Stimulated activated memory B cell treated with anti-CD40 and anti-IgM and Interleukin-4, amounts not matched to agents 10 μg/mL and 1 μg/mL and 100 μg/mL, for 72 hours (primary cell): Measurements from ENCODE around the gene MRPL14.
A peak's percentile ranks its signal among the peaks of the same experiment; 100 is the strongest.
"Not testable (repeated sequence)": the region's sequence is repeated elsewhere in the genome, so short reads cannot be mapped to it uniquely, and the experiment has no call there.

Source experiments
- ATAC-seq: fragments of 150-1000 bp; cut with Tn5 transposase; 2 replicates; pipeline ENCODE4 v1.10.0; 2021
- H3K27ac Mint-ChIP-seq: one replicate; pipeline ENCODE4 v1.8.0; 2022; ENCODE audit warnings: mild to moderate bottlenecking, mixed read lengths
- H3K27me3 Mint-ChIP-seq: one replicate; pipeline ENCODE4 v1.8.0; 2022; ENCODE audit warnings: mixed read lengths
- H3K36me3 Mint-ChIP-seq: one replicate; pipeline ENCODE4 v1.8.0; 2022; ENCODE audit warnings: mixed read lengths
- H3K4me1 Mint-ChIP-seq: one replicate; pipeline ENCODE4 v1.8.0; 2022; ENCODE audit warnings: mixed read lengths
- H3K4me3 Mint-ChIP-seq: one replicate; pipeline ENCODE4 v1.8.0; 2022; ENCODE audit warnings: mild to moderate bottlenecking, moderate library complexity, mixed read lengths
- H3K9me3 Mint-ChIP-seq: one replicate; pipeline ENCODE4 v1.8.0; 2022; ENCODE audit warnings: mixed read lengths

Gene MRPL14

GRCh38 chr6:44156494-44157151, 29.4 kb upstream of the MRPL14 start:
- Mint-ChIP-seq H3K4me1 (peaks cover 13% of the 10 kb centered on the region), H3K4me3 (no peak overlapping the region), H3K9me3 (no peaks in the 10 kb centered on the region), H3K36me3 (no peaks in the 10 kb centered on the region), H3K27me3 (no peaks in the 10 kb centered on the region), H3K27ac (no peak overlapping the region)
- ATAC-seq: no peak

- Mint-ChIP-seq H3K4me1 (peaks cover 25% of the 10 kb centered on the region), H3K27me3 (no peaks in the 10 kb centered on the region), H3K36me3 (peaks cover 12% of the 10 kb centered on the region), H3K4me3 (no peak overlapping the region), H3K27ac (no peak overlapping the region), H3K9me3 (no peaks in the 10 kb centered on the region)
- ATAC-seq: no peak
These were observed 26.8 kb upstream of the MRPL14 start for GRCh38 chr6:44154067-44154466.

GRCh38 chr6:44152533-44152932, 25.3 kb upstream of the MRPL14 start:
- Mint-ChIP-seq H3K36me3 (peaks cover 20% of the 10 kb centered on the region), H3K9me3 (no peaks in the 10 kb centered on the region), H3K4me1 (peaks cover 25% of the 10 kb centered on the region), H3K27me3 (no peaks in the 10 kb centered on the region), H3K27ac (no peak overlapping the region), H3K4me3 (no peak overlapping the region)
- ATAC-seq: no peak

GRCh38 chr6:44152109-44152461, 24.8 kb upstream of the MRPL14 start:
- H3K4me1 Mint-ChIP-seq: peaks cover 25% of the 10 kb centered on the region
- peaks cover 20% of the 10 kb centered on the region for H3K36me3 Mint-ChIP-seq
- no peak overlapping the region for H3K27ac Mint-ChIP-seq
- no peaks in the 10 kb centered on the region for H3K9me3 Mint-ChIP-seq
- H3K27me3 Mint-ChIP-seq: no peaks in the 10 kb centered on the region
- ATAC-seq: no peak
- no peak overlapping the region for H3K4me3 Mint-ChIP-seq

GRCh38 chr6:44151348-44152108, 24.3 kb upstream of the MRPL14 start:
- peak overlapping the region; percentile 69 for H3K27ac Mint-ChIP-seq
- ATAC-seq: peak; percentile 75
- no peak overlapping the region for H3K4me3 Mint-ChIP-seq
- H3K4me1 Mint-ChIP-seq: peaks cover 25% of the 10 kb centered on the region
- no peaks in the 10 kb centered on the region for H3K27me3 Mint-ChIP-seq
- H3K9me3 Mint-ChIP-seq: no peaks in the 10 kb centered on the region
- peaks cover 25% of the 10 kb centered on the region for H3K36me3 Mint-ChIP-seq

GRCh38 chr6:44150317-44150917, 23.2 kb upstream of the MRPL14 start:
- H3K4me1 Mint-ChIP-seq: peaks cover 25% of the 10 kb centered on the region
- H3K4me3 Mint-ChIP-seq: peak overlapping the region; percentile 0
- ATAC-seq: peak; percentile 44
- H3K27ac Mint-ChIP-seq: peak overlapping the region; percentile 69
- peaks cover 34% of the 10 kb centered on the region for H3K36me3 Mint-ChIP-seq
- no peaks in the 10 kb centered on the region for H3K9me3 Mint-ChIP-seq
- H3K27me3 Mint-ChIP-seq: no peaks in the 10 kb centered on the region

GRCh38 chr6:44149369-44150012, 22.2 kb upstream of the MRPL14 start:
- no peak overlapping the region for H3K27ac Mint-ChIP-seq
- no peaks in the 10 kb centered on the region for H3K27me3 Mint-ChIP-seq
- no peak for ATAC-seq
- peaks cover 34% of the 10 kb centered on the region for H3K36me3 Mint-ChIP-seq
- no peak overlapping the region for H3K4me3 Mint-ChIP-seq
- peaks cover 25% of the 10 kb centered on the region for H3K4me1 Mint-ChIP-seq
- no peaks in the 10 kb centered on the region for H3K9me3 Mint-ChIP-seq

GRCh38 chr6:44148306-44148705, 21.1 kb upstream of the MRPL14 start:
- Mint-ChIP-seq H3K4me3 (no peak overlapping the region), H3K27ac (no peak overlapping the region), H3K9me3 (no peaks in the 10 kb centered on the region), H3K4me1 (peaks cover 25% of the 10 kb centered on the region), H3K36me3 (peaks cover 43% of the 10 kb centered on the region), H3K27me3 (no peaks in the 10 kb centered on the region)
- ATAC-seq: no peak

- Mint-ChIP-seq H3K27me3 (no peaks in the 10 kb centered on the region), H3K36me3 (peaks cover 50% of the 10 kb centered on the region), H3K9me3 (no peaks in the 10 kb centered on the region), H3K27ac (no peak overlapping the region), H3K4me3 (no peak overlapping the region), H3K4me1 (peaks cover 25% of the 10 kb centered on the region)
- ATAC-seq: no peak
These were observed 20.0 kb upstream of the MRPL14 start for GRCh38 chr6:44147256-44147655.

GRCh38 chr6:44146685-44147084, 19.4 kb upstream of the MRPL14 start:
- Mint-ChIP-seq H3K27ac (no peak overlapping the region), H3K4me3 (no peak overlapping the region), H3K27me3 (no peaks in the 10 kb centered on the region), H3K36me3 (peaks cover 50% of the 10 kb centered on the region), H3K9me3 (no peaks in the 10 kb centered on the region), H3K4me1 (peaks cover 19% of the 10 kb centered on the region)
- ATAC-seq: no peak

- peaks cover 59% of the 10 kb centered on the region for H3K36me3 Mint-ChIP-seq
- peaks cover 11% of the 10 kb centered on the region for H3K4me1 Mint-ChIP-seq
- H3K27ac Mint-ChIP-seq: no peak overlapping the region
- H3K27me3 Mint-ChIP-seq: no peaks in the 10 kb centered on the region
- no peak overlapping the region for H3K4me3 Mint-ChIP-seq
- no peak for ATAC-seq
- H3K9me3 Mint-ChIP-seq: no peaks in the 10 kb centered on the region
These were observed 18.6 kb upstream of the MRPL14 start for GRCh38 chr6:44145839-44146238.

- H3K9me3 Mint-ChIP-seq, H3K27ac Mint-ChIP-seq, H3K4me1 Mint-ChIP-seq, H3K4me3 Mint-ChIP-seq, ATAC-seq, H3K27me3 Mint-ChIP-seq: not testable (repeated sequence)
- H3K36me3 Mint-ChIP-seq: peaks cover 64% of the 10 kb centered on the region
These were observed 17.3 kb upstream of the MRPL14 start for GRCh38 chr6:44144536-44144935.

- Mint-ChIP-seq H3K36me3 (peaks cover 64% of the 10 kb centered on the region), H3K4me3 (no peak overlapping the region)
- ATAC-seq: no peak
These were observed 16.5 kb upstream of the MRPL14 start for GRCh38 chr6:44143731-44144130.

GRCh38 chr6:44142835-44143234, 15.6 kb upstream of the MRPL14 start:
- Mint-ChIP-seq H3K4me3 (no peak overlapping the region), H3K36me3 (peaks cover 61% of the 10 kb centered on the region), H3K9me3 (no peaks in the 10 kb centered on the region), H3K27ac (no peak overlapping the region), H3K27me3 (no peaks in the 10 kb centered on the region), H3K4me1 (no peaks in the 10 kb centered on the region)
- ATAC-seq: no peak

More at GRCh38 chr6:44143731-44144130, 16.5 kb upstream of the MRPL14 start:
- H3K27me3 Mint-ChIP-seq: no peaks in the 10 kb centered on the region
- no peak overlapping the region for H3K27ac Mint-ChIP-seq
- H3K4me1 Mint-ChIP-seq: no peaks in the 10 kb centered on the region
- no peaks in the 10 kb centered on the region for H3K9me3 Mint-ChIP-seq

- H3K27ac Mint-ChIP-seq: no peak overlapping the region
- ATAC-seq: no peak
- peaks cover 72% of the 10 kb centered on the region for H3K36me3 Mint-ChIP-seq
- no peak overlapping the region for H3K4me3 Mint-ChIP-seq
- no peaks in the 10 kb centered on the region for H3K27me3 Mint-ChIP-seq
- H3K4me1 Mint-ChIP-seq: peaks cover 6% of the 10 kb centered on the region
- no peaks in the 10 kb centered on the region for H3K9me3 Mint-ChIP-seq
These were observed 12.1 kb upstream of the MRPL14 start for GRCh38 chr6:44139351-44139743.
